ENCODE data around the gene SNX9. TPM values are rescaled to one million over a fixed set of nuclear protein-coding genes. Genes with fewer than 3 reads are reported as not detected.

SNX9 gene
- total RNA-seq, 2 experiments from 2014 or later, result 46.6 to 48.5 TPM

DNA sequence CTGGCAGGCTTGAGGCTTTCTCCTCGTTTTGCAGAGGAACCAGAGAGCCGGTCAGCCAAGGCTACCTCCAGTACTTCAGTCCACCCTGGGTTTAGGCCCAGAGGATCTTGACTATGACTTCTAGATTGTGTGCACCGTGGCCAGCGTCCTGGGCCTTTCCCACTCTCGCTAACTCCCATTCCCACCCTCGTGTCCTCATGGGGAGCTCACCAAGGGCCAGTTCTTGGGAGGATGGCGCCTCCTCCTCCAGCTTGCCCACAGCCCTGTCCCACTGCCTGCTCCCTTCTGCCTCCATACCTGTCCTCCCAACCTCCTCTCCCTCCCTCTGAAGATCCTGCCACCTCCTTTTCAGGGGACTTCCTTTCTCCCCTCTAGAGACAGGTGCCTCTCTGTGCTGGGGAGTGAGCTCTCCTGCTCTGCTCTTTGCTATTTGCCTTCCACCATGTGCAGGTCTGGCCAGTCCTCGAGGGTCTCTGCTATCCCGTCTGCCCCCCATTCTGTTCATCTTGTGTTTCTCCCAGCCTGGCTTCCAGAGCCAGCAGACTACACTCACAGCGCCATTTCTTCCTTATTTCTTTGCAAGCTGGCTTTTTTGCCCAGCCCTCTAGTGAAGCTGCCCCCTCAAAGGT is 154.2 kb downstream of the SNX9 start:
- no peak for DNase-seq
- no peaks in the 10 kb centered on the region for H3K27me3 ChIP-seq (ENCODE audit: control insufficient read depth in 1 of 2, insufficient read depth in 2 of 2, low read length in 2 of 2)
- no peak overlapping the region for H3K4me3 ChIP-seq (ENCODE audit: low read length)
- Mint-ChIP-seq H3K27me3 (no peaks in the 10 kb centered on the region), H3K36me3 (ENCODE audit: low read depth) (peaks cover 7% of the 10 kb centered on the region), H3K4me1 (ENCODE audit: low read depth) (peaks cover 18% of the 10 kb centered on the region), H3K9me3 (no peaks in the 10 kb centered on the region), H3K27ac (no peak overlapping the region), H3K4me3 (no peak overlapping the region)
- no peak overlapping the region for H3K27ac ChIP-seq (ENCODE audit: low read depth in 1 of 2, low read length in 2 of 2)
- intact Hi-C loops (cut with DNase I, micrococcal nuclease), result no loop called here
- TF ChIP-seq, protein P1, sequence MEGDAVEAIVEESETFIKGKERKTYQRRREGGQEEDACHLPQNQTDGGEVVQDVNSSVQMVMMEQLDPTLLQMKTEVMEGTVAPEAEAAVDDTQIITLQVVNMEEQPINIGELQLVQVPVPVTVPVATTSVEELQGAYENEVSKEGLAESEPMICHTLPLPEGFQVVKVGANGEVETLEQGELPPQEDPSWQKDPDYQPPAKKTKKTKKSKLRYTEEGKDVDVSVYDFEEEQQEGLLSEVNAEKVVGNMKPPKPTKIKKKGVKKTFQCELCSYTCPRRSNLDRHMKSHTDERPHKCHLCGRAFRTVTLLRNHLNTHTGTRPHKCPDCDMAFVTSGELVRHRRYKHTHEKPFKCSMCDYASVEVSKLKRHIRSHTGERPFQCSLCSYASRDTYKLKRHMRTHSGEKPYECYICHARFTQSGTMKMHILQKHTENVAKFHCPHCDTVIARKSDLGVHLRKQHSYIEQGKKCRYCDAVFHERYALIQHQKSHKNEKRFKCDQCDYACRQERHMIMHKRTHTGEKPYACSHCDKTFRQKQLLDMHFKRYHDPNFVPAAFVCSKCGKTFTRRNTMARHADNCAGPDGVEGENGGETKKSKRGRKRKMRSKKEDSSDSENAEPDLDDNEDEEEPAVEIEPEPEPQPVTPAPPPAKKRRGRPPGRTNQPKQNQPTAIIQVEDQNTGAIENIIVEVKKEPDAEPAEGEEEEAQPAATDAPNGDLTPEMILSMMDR (IDR thresholded peaks at IDR 0.05), result no peak
- no peaks in the 10 kb centered on the region for H3K36me3 ChIP-seq (ENCODE audit: insufficient read depth, low read length)
- H3K9me3 ChIP-seq (ENCODE audit: control insufficient read depth in 1 of 2, insufficient read depth in 1 of 2, low read length in 2 of 2), result no peaks in the 10 kb centered on the region
- ChIA-PET POLR2A (no interaction called here), CTCF (no interaction called here)
- H3K4me1 ChIP-seq (ENCODE audit: insufficient read depth, low read length), result peaks cover 21% of the 10 kb centered on the region
- ATAC-seq (ENCODE audit: poor library complexity), result no peak

DNA sequence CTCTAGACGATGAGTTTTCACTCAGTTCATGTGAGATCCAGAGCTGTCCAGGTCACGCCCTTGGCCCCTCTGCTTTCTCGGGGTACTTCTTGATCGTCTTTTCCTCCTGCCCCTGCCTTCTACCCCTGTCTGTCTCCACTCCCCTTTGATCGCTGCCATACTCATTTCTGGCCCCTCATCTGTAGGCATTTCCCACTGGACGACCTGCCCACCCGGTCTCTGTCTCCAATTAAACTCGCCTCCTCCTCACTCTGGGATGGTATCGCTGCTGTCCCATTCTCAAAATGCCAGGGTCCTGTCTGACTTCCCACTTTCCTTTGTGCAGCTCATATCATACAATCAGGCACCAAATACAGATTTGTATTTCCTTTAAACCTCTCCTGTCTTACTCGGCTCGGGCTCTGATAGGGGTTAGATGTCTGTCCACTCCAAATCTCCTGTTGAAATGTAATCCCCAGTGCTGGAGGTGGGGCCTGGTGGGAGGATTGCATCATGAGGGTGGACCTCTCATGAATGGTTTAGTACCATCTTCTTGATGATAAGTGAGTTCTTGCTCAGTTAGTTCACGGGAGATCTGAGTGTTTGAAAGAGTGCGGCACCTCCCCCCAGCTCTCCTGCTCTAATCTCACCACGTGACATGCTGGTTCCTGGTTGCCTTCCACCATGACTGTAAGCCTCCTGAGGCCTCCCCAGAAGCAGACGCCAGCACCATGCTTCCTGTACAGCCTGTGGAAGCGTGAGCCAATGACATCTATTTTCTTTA is 155.2 kb downstream of the SNX9 start:
- ChIA-PET CTCF (no interaction called here), POLR2A (no interaction called here)
- intact Hi-C loops (cut with DNase I, micrococcal nuclease), result no loop called here
- peaks cover 29% of the 10 kb centered on the region for H3K4me1 ChIP-seq (ENCODE audit: insufficient read depth, low read length)
- no peak overlapping the region for H3K27ac ChIP-seq (ENCODE audit: low read depth in 1 of 2, low read length in 2 of 2)
- Mint-ChIP-seq H3K36me3 (ENCODE audit: low read depth) (peaks cover 11% of the 10 kb centered on the region), H3K27ac (no peak overlapping the region), H3K9me3 (no peaks in the 10 kb centered on the region), H3K27me3 (no peaks in the 10 kb centered on the region), H3K4me3 (no peak overlapping the region), H3K4me1 (ENCODE audit: low read depth) (peaks cover 27% of the 10 kb centered on the region)
- no peaks in the 10 kb centered on the region for H3K27me3 ChIP-seq (ENCODE audit: control insufficient read depth in 1 of 2, insufficient read depth in 2 of 2, low read length in 2 of 2)
- no peak overlapping the region for H3K4me3 ChIP-seq (ENCODE audit: low read length)
- ATAC-seq (ENCODE audit: poor library complexity), result no peak
- TF ChIP-seq, protein P1 (IDR thresholded peaks at IDR 0.05), result no peak
- DNase-seq, result no peak
- H3K9me3 ChIP-seq (ENCODE audit: control insufficient read depth in 1 of 2, insufficient read depth in 1 of 2, low read length in 2 of 2), result no peaks in the 10 kb centered on the region
- H3K36me3 ChIP-seq (ENCODE audit: insufficient read depth, low read length), result no peaks in the 10 kb centered on the region

DNA sequence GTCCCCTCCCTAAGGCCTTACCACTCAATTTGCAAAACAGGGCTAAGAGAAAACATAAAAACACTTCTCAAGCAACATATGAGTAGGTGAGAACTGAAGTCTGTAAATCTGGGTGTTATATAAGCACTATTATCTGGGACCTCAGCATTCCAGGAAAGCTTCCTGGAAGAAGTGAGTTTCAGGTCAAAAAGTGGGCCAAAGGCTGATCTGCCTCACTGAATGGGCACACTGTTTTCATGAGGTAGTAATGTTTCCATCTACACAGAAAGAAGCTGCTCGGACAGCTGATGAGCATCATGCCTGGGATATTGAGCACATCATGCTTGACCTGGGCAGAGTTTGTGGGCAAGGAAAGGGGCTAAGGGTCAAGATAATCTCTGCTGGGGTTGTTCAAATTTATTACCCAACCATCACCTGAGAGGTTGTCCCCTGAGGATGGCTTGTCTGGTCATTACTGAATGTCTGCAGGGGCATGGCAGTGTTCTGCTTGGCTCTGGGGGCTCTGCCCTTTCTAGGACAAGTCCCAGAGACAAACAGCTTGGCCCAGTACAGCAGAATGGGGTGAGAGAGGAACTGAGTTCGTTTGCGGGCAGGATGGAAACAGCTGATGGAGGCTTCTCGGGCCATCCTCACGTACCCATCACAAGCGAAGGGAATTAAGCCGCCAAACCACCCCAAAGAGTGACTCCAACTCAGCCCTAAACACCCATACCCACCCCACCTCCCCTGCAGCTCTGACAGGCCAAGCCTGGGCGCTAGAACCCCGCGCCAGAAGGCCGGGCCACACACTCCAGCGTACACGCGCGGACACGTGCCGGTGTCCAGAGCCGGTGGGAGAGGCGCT is 157.5 kb downstream of the SNX9 start:
- peak overlapping the region in 1 of 2 donors; percentile 55 for H3K27ac ChIP-seq (ENCODE audit: low read depth in 1 of 2, low read length in 2 of 2)
- CTCF ChIA-PET, result interaction anchor here (1.3 to 5.2 kb wide), 2 partner anchors 9 to 47 kb away, joined by 4 to 34 read pairs; no protein-coding TSS in a partner anchor
- Mint-ChIP-seq H3K4me1 (ENCODE audit: low read depth) (peaks cover 50% of the 10 kb centered on the region), H3K4me3 (peak overlapping the region; percentile 87), H3K27ac (peak overlapping the region; percentile 63), H3K36me3 (ENCODE audit: low read depth) (peaks cover 11% of the 10 kb centered on the region), H3K27me3 (no peaks in the 10 kb centered on the region), H3K9me3 (no peaks in the 10 kb centered on the region)
- H3K4me1 ChIP-seq (ENCODE audit: insufficient read depth, low read length), result peaks cover 47% of the 10 kb centered on the region
- DNase-seq (peak in 3 of 14 experiments; percentile 9 to 22 (median 11)), ATAC-seq (ENCODE audit: poor library complexity) (no peak)
- no peaks in the 10 kb centered on the region for H3K9me3 ChIP-seq (ENCODE audit: control insufficient read depth in 1 of 2, insufficient read depth in 1 of 2, low read length in 2 of 2)
- intact Hi-C loops (cut with DNase I, micrococcal nuclease), result loop anchor here (2.0 to 10.0 kb wide), 7 partner anchors 46 to 956 kb away; partner anchors contain the start of gene TMEM181 (in 1 of the 2)
- POLR2A ChIA-PET, result interaction anchor here (1.0 to 1.6 kb wide), 2 partner anchors 77 to 216 kb away, joined by 4 to 5 read pairs; no protein-coding TSS in a partner anchor
- TF ChIP-seq, protein P1 (IDR thresholded peaks at IDR 0.05), result no peak
- H3K27me3 ChIP-seq (ENCODE audit: control insufficient read depth in 1 of 2, insufficient read depth in 2 of 2, low read length in 2 of 2), result no peaks in the 10 kb centered on the region
- no peaks in the 10 kb centered on the region for H3K36me3 ChIP-seq (ENCODE audit: insufficient read depth, low read length)
- peak overlapping the region; percentile 81 for H3K4me3 ChIP-seq (ENCODE audit: low read length)
